GM23338 (cell line): ENCODE measurements around the gene FAF1. TPM values are rescaled to one million over a fixed set of nuclear protein-coding genes. Genes with fewer than 3 reads are reported as not detected.

Experiments used
- ATAC-seq: fragments of 200-7000 bp; cut with Tn5 transposase; 3 replicates; pipeline ENCODE4 v1.9.1; 2020
- DNase-seq: peaks from one replicate; pipeline ENCODE4 v3.0.0-alpha.2; 2015; ENCODE audit warnings: low spot score
- H2AFZ ChIP-seq: fragments of 200-600 bp; sonication (generic); 2 replicates; pipeline ENCODE4 v1.8.0; 2016; ENCODE audit warnings: antibody characterized with exemption, mild to moderate bottlenecking, moderate library complexity
- H3F3A ChIP-seq: fragments of 200-600 bp; sonication (generic); replicated peaks from 2 replicates; pipeline ENCODE4 v1.8.0; 2017; ENCODE audit warnings: antibody characterized with exemption, mixed run types, low read depth
- H3K27ac ChIP-seq: fragments of 200-600 bp; sonication (generic); 2 replicates; pipeline ENCODE4 v1.6.1; 2016; ENCODE audit warnings: low read depth
- H3K27me3 ChIP-seq: fragments of 200-600 bp; sonication (generic); 2 replicates; pipeline ENCODE4 v1.8.0; 2016; ENCODE audit warnings: mild to moderate bottlenecking, mixed run types, moderate library complexity; ENCODE audit not compliant: insufficient read depth
- H3K36me3 ChIP-seq: fragments of 200-600 bp; sonication (generic); 2 replicates; pipeline ENCODE4 v1.8.0; 2016; ENCODE audit warnings: mild to moderate bottlenecking; ENCODE audit not compliant: insufficient read depth
- H3K4me1 ChIP-seq: fragments of 200-600 bp; sonication (generic); 2 replicates; pipeline ENCODE4 v1.8.0; 2016; ENCODE audit warnings: mild to moderate bottlenecking, moderate library complexity; ENCODE audit not compliant: insufficient read depth
- H3K4me2 ChIP-seq: fragments of 200-600 bp; sonication (generic); 2 replicates; pipeline ENCODE4 v1.7.1; 2017; ENCODE audit warnings: mixed run types
- H3K4me3 ChIP-seq: fragments of 200-600 bp; sonication (generic); 2 replicates; pipeline ENCODE4 v1.6.1; 2016; ENCODE audit warnings: mixed run types
- H3K79me2 ChIP-seq: fragments of 200-600 bp; sonication (generic); replicated peaks from 2 replicates; pipeline ENCODE4 v1.8.0; 2017; ENCODE audit warnings: mild to moderate bottlenecking; ENCODE audit not compliant: insufficient read depth
- H3K9me2 ChIP-seq: fragments of 200-600 bp; sonication (generic); 2 replicates; pipeline ENCODE4 v1.8.0; 2017; ENCODE audit not compliant: insufficient read depth
- H4K20me1 ChIP-seq: fragments of 200-600 bp; sonication (generic); replicated peaks from 2 replicates; pipeline ENCODE4 v1.8.0; 2017; ENCODE audit warnings: mild to moderate bottlenecking; ENCODE audit not compliant: insufficient read depth
- H3K27ac Mint-ChIP-seq: 2 replicates; pipeline ENCODE4 v1.8.0; 2020; ENCODE audit warnings: inconsistent platforms, mild to moderate bottlenecking, moderate library complexity, mixed read lengths
- H3K27me3 Mint-ChIP-seq: 3 replicates; pipeline ENCODE4 v1.8.0; 2022; ENCODE audit warnings: low read depth, mild to moderate bottlenecking, moderate library complexity, mixed read lengths, inconsistent platforms; ENCODE audit not compliant: insufficient read depth, poor library complexity
- H3K36me3 Mint-ChIP-seq: 3 replicates; pipeline ENCODE4 v1.8.0; 2021; ENCODE audit warnings: low read depth, mild to moderate bottlenecking, inconsistent platforms, moderate library complexity, mixed read lengths
- H3K4me1 Mint-ChIP-seq: 3 replicates; pipeline ENCODE4 v1.8.0; 2020; ENCODE audit warnings: mild to moderate bottlenecking, inconsistent platforms, mixed read lengths
- H3K4me3 Mint-ChIP-seq: 3 replicates; pipeline ENCODE4 v1.8.0; 2021; ENCODE audit warnings: moderate library complexity, mild to moderate bottlenecking, inconsistent platforms, mixed read lengths
- H3K9me3 Mint-ChIP-seq: 3 replicates; pipeline ENCODE4 v1.8.0; 2020; ENCODE audit warnings: moderate library complexity, mild to moderate bottlenecking, inconsistent platforms, mixed read lengths
- CREB1 ChIP-seq: fragments of 250-450 bp; sonication (Bioruptor Pico); IDR thresholded peaks from 2 replicates; pipeline ENCODE4 v1.5.0; 2020; ENCODE audit warnings: low read depth, mild to moderate bottlenecking, moderate library complexity
- EZH2 ChIP-seq: fragments of 200-600 bp; sonication (generic); IDR thresholded peaks from one replicate; pipeline ENCODE4 v1.8.0; 2017; ENCODE audit warnings: antibody characterized with exemption, mild to moderate bottlenecking, low read depth; ENCODE audit not compliant: unreplicated experiment
- EZH2phosphoT487 ChIP-seq: fragments of 200-600 bp; sonication (generic); IDR thresholded peaks from one replicate; pipeline ENCODE4 v1.8.1; 2018; ENCODE audit warnings: antibody characterized with exemption; ENCODE audit not compliant: unreplicated experiment
- JUNB ChIP-seq: IDR thresholded peaks from one replicate; pipeline ENCODE4 v1.6.1; 2016; ENCODE audit warnings: antibody characterized with exemption; ENCODE audit not compliant: unreplicated experiment
- NANOG ChIP-seq: IDR thresholded peaks from 2 replicates; pipeline ENCODE4 v1.6.1; 2016; ENCODE audit warnings: antibody characterized with exemption, borderline replicate concordance
- POLR2AphosphoS5 ChIP-seq: IDR thresholded peaks from 2 replicates; pipeline ENCODE4 v1.6.1; 2016; ENCODE audit warnings: antibody characterized with exemption, low read depth
- STAT1 ChIP-seq: IDR thresholded peaks from one replicate; pipeline ENCODE4 v1.6.1; 2016; ENCODE audit warnings: antibody characterized with exemption; ENCODE audit not compliant: unreplicated experiment
- ZNF114 ChIP-seq: fragments of 250-450 bp; sonication (Bioruptor Pico); IDR thresholded peaks from 2 replicates; pipeline ENCODE4 v1.5.0; 2020; ENCODE audit warnings: mild to moderate bottlenecking, moderate library complexity
- ZNF331 ChIP-seq: fragments of 250-450 bp; sonication (Bioruptor Pico); IDR thresholded peaks from 2 replicates; pipeline ENCODE4 v1.5.0; 2020; ENCODE audit warnings: low read depth, mild to moderate bottlenecking, moderate library complexity
- polyA plus RNA-seq: library from polyadenylated mRNA; unstranded; fragments of >200 nt; fragmentation: Nextera tagmentation; extraction: Ambion mirVana; gene quantifications from 2 replicates; pipeline ENCODE4 v1.2.1, GENCODE V29; 2016
- total RNA-seq: library from RNA; depleted of rRNA; stranded (reverse); fragments of >200 nt; shearing (Covaris generic); gene quantifications from 2 replicates; pipeline ENCODE4 v1.2.3, GENCODE V29; 2014
- TF ChIP-seq, protein P1 (sequence below): fragments of 250-450 bp; sonication (Bioruptor Pico); IDR thresholded peaks from 2 replicates; pipeline ENCODE4 v1.5.0; 2020; ENCODE audit warnings: mild to moderate bottlenecking, moderate library complexity
- TF ChIP-seq, protein P2 (sequence below): IDR thresholded peaks from 2 replicates; pipeline ENCODE4 v1.6.1; 2016; ENCODE audit warnings: antibody characterized with exemption
- TF ChIP-seq, protein P3 (sequence below), 2 experiments: fragments of 200-600 bp in 1 of 2; sonication (generic) in 1 of 2; conservative IDR thresholded peaks; 2 replicates each; pipeline versions ENCODE4 v1.5.1 to v1.6.1; 2016 to 2017; ENCODE audit warnings: antibody characterized with exemption in 2 of 2, low read depth in 2 of 2, mild to moderate bottlenecking in 2 of 2, moderate library complexity in 1 of 2
- TF ChIP-seq, protein P4 (sequence below): IDR thresholded peaks from one replicate; pipeline ENCODE4 v1.6.1; 2018; ENCODE audit warnings: antibody characterized with exemption; ENCODE audit not compliant: unreplicated experiment

Gene FAF1
- total and polyA plus RNA-seq, 2 experiments from 2014 or later = 24.1 to 53.2 TPM

DNA sequence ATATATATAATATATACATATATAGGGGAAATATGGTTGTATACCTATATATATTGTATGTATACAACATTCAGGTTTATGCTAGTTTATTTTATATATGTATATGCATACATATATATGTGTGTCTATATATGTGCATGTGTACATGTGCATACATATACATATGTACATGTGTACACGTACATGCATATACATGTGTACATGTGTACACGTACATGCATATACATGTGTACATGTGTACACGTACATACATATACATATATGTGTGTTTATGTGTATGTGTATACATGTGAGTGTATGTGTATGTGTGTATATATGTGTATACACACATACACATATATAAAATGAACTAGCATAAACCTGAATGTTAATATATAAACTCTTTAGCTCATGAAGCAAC is 220.9 kb downstream of the FAF1 start:
- Histone ChIP-seq H3K27ac (no peak overlapping the region), H3K27me3 (no peaks in the 10 kb centered on the region), H3K79me2 (no peaks in the 10 kb centered on the region), H3K4me3 (no peak overlapping the region), H3K4me2 (no peak overlapping the region), H3F3A (no peaks in the 10 kb centered on the region), H3K9me2 (no peaks in the 10 kb centered on the region), H3K4me1 (no peaks in the 10 kb centered on the region), H3K36me3 (no peaks in the 10 kb centered on the region), H4K20me1 (0 out of 2 replicates have a peak, but pooled peaks cover 4% of the 10 kb centered on the region), H2AFZ (no peak overlapping the region)
- no peak overlapping the region for H3K4me3 Mint-ChIP-seq
- no peak for ATAC-seq
- H3K36me3 Mint-ChIP-seq = peaks cover 5% of the 10 kb centered on the region; the same call in 1 of the 3 replicates
- no peaks in the 10 kb centered on the region for H3K4me1 Mint-ChIP-seq
- no peak for DNase-seq
- peaks cover 2% of the 10 kb centered on the region for H3K27me3 Mint-ChIP-seq
- no peak overlapping the region for H3K27ac Mint-ChIP-seq
- no peaks in the 10 kb centered on the region for H3K9me3 Mint-ChIP-seq
- TF ChIP-seq, protein P1, sequence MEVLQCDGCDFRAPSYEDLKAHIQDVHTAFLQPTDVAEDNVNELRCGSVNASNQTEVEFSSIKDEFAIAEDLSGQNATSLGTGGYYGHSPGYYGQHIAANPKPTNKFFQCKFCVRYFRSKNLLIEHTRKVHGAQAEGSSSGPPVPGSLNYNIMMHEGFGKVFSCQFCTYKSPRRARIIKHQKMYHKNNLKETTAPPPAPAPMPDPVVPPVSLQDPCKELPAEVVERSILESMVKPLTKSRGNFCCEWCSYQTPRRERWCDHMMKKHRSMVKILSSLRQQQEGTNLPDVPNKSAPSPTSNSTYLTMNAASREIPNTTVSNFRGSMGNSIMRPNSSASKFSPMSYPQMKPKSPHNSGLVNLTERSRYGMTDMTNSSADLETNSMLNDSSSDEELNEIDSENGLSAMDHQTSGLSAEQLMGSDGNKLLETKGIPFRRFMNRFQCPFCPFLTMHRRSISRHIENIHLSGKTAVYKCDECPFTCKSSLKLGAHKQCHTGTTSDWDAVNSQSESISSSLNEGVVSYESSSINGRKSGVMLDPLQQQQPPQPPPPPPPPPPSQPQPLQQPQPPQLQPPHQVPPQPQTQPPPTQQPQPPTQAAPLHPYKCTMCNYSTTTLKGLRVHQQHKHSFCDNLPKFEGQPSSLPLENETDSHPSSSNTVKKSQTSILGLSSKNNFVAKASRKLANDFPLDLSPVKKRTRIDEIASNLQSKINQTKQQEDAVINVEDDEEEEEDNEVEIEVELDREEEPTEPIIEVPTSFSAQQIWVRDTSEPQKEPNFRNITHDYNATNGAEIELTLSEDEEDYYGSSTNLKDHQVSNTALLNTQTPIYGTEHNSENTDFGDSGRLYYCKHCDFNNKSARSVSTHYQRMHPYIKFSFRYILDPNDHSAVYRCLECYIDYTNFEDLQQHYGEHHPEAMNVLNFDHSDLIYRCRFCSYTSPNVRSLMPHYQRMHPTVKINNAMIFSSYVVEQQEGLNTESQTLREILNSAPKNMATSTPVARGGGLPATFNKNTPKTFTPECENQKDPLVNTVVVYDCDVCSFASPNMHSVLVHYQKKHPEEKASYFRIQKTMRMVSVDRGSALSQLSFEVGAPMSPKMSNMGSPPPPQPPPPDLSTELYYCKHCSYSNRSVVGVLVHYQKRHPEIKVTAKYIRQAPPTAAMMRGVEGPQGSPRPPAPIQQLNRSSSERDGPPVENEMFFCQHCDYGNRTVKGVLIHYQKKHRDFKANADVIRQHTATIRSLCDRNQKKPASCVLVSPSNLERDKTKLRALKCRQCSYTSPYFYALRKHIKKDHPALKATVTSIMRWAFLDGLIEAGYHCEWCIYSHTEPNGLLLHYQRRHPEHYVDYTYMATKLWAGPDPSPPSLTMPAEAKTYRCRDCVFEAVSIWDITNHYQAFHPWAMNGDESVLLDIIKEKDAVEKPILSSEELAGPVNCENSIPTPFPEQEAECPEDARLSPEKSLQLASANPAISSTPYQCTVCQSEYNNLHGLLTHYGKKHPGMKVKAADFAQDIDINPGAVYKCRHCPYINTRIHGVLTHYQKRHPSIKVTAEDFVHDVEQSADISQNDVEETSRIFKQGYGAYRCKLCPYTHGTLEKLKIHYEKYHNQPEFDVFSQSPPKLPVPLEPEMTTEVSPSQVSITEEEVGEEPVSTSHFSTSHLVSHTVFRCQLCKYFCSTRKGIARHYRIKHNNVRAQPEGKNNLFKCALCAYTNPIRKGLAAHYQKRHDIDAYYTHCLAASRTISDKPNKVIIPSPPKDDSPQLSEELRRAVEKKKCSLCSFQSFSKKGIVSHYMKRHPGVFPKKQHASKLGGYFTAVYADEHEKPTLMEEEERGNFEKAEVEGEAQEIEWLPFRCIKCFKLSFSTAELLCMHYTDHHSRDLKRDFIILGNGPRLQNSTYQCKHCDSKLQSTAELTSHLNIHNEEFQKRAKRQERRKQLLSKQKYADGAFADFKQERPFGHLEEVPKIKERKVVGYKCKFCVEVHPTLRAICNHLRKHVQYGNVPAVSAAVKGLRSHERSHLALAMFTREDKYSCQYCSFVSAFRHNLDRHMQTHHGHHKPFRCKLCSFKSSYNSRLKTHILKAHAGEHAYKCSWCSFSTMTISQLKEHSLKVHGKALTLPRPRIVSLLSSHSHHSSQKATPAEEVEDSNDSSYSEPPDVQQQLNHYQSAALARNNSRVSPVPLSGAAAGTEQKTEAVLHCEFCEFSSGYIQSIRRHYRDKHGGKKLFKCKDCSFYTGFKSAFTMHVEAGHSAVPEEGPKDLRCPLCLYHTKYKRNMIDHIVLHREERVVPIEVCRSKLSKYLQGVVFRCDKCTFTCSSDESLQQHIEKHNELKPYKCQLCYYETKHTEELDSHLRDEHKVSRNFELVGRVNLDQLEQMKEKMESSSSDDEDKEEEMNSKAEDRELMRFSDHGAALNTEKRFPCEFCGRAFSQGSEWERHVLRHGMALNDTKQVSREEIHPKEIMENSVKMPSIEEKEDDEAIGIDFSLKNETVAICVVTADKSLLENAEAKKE (CRISPR knock-in tag) = no peak
- TF ChIP-seq EZH2 (no peak), STAT1 (no peak), JUNB (no peak), EZH2phosphoT487 (no peak), CREB1 (CRISPR knock-in tag) (no peak), ZNF114 (CRISPR knock-in tag) (no peak), NANOG (no peak), ZNF331 (CRISPR knock-in tag) (no peak), POLR2AphosphoS5 (no peak)
- TF ChIP-seq, protein P2, sequence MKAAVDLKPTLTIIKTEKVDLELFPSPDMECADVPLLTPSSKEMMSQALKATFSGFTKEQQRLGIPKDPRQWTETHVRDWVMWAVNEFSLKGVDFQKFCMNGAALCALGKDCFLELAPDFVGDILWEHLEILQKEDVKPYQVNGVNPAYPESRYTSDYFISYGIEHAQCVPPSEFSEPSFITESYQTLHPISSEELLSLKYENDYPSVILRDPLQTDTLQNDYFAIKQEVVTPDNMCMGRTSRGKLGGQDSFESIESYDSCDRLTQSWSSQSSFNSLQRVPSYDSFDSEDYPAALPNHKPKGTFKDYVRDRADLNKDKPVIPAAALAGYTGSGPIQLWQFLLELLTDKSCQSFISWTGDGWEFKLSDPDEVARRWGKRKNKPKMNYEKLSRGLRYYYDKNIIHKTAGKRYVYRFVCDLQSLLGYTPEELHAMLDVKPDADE = no peak
- TF ChIP-seq, protein P3, sequence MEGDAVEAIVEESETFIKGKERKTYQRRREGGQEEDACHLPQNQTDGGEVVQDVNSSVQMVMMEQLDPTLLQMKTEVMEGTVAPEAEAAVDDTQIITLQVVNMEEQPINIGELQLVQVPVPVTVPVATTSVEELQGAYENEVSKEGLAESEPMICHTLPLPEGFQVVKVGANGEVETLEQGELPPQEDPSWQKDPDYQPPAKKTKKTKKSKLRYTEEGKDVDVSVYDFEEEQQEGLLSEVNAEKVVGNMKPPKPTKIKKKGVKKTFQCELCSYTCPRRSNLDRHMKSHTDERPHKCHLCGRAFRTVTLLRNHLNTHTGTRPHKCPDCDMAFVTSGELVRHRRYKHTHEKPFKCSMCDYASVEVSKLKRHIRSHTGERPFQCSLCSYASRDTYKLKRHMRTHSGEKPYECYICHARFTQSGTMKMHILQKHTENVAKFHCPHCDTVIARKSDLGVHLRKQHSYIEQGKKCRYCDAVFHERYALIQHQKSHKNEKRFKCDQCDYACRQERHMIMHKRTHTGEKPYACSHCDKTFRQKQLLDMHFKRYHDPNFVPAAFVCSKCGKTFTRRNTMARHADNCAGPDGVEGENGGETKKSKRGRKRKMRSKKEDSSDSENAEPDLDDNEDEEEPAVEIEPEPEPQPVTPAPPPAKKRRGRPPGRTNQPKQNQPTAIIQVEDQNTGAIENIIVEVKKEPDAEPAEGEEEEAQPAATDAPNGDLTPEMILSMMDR (conservative IDR thresholded peaks at IDR 0.05; ENCODE audit: low read depth in 2 of 2) = no peak
- TF ChIP-seq, protein P4, sequence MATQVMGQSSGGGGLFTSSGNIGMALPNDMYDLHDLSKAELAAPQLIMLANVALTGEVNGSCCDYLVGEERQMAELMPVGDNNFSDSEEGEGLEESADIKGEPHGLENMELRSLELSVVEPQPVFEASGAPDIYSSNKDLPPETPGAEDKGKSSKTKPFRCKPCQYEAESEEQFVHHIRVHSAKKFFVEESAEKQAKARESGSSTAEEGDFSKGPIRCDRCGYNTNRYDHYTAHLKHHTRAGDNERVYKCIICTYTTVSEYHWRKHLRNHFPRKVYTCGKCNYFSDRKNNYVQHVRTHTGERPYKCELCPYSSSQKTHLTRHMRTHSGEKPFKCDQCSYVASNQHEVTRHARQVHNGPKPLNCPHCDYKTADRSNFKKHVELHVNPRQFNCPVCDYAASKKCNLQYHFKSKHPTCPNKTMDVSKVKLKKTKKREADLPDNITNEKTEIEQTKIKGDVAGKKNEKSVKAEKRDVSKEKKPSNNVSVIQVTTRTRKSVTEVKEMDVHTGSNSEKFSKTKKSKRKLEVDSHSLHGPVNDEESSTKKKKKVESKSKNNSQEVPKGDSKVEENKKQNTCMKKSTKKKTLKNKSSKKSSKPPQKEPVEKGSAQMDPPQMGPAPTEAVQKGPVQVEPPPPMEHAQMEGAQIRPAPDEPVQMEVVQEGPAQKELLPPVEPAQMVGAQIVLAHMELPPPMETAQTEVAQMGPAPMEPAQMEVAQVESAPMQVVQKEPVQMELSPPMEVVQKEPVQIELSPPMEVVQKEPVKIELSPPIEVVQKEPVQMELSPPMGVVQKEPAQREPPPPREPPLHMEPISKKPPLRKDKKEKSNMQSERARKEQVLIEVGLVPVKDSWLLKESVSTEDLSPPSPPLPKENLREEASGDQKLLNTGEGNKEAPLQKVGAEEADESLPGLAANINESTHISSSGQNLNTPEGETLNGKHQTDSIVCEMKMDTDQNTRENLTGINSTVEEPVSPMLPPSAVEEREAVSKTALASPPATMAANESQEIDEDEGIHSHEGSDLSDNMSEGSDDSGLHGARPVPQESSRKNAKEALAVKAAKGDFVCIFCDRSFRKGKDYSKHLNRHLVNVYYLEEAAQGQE = no peak
